PFSK-1 (cell line): ENCODE results near the gene GUCY2C.

Experiments
- POLR2AphosphoS5 ChIP-seq: IDR thresholded peaks from 2 replicates; pipeline ENCODE4 v1.6.1; 2012; ENCODE audit warnings: low read depth, mild to moderate bottlenecking, control low read depth, low read length, moderate library complexity
- SIN3A ChIP-seq: IDR thresholded peaks from 2 replicates; pipeline ENCODE4 v1.6.1; 2012; ENCODE audit warnings: mild to moderate bottlenecking, low read length, moderate library complexity, borderline replicate concordance; ENCODE audit not compliant: insufficient read depth
- TAF1 ChIP-seq: IDR thresholded peaks from 2 replicates; pipeline ENCODE4 v1.6.1; 2012; ENCODE audit warnings: low read length, control low read depth, borderline replicate concordance; ENCODE audit not compliant: insufficient read depth

GRCh38 chr12:14743061-14743460, 46.7 kb upstream of the GUCY2C start:
- no peak for TF ChIP-seq POLR2AphosphoS5
- no peak for TF ChIP-seq TAF1
- no peak for TF ChIP-seq SIN3A
